Measurements from ENCODE around the gene ZNF362.

Gene ZNF362

GRCh38 chr1:33247545-33247944, 8.7 kb upstream of the ZNF362 start:
- ChIA-PET POLR2A (no interaction called here), CTCF (interaction anchor here (0.7 kb wide), 2 partner anchors 29 to 48 kb away, joined by 3 read pairs; no protein-coding TSS in a partner anchor)
- Histone ChIP-seq H3K4me3 (ENCODE audit: low read depth, low read length) (no peak overlapping the region), H3K9me3 (ENCODE audit: control insufficient read depth, insufficient read depth, low read depth, low read length) (no peaks in the 10 kb centered on the region), H3K4me1 (ENCODE audit: control insufficient read depth, insufficient read depth, low read length) (no peaks in the 10 kb centered on the region), H3K27ac (ENCODE audit: extremely low read depth, low read depth, low read length) (no peak overlapping the region), H3K36me3 (ENCODE audit: control insufficient read depth in 2 of 2, insufficient read depth in 1 of 2, low read length in 2 of 2) (no peaks in the 10 kb centered on the region)
- TF ChIP-seq BCL6B (tag by site-specific recombination; IDR thresholded peaks at IDR 0.05), result no peak
- no peak for TF ChIP-seq ZNF391 (tag by site-specific recombination; IDR thresholded peaks at IDR 0.05; ENCODE audit: borderline replicate concordance, low read depth)
- no peak for TF ChIP-seq WT1 (tag by site-specific recombination; IDR thresholded peaks at IDR 0.05)
- TF ChIP-seq ZBTB17 (tag by site-specific recombination; IDR thresholded peaks at IDR 0.05), result no peak
- TF ChIP-seq KLF9 (tag by site-specific recombination; IDR thresholded peaks at IDR 0.05; ENCODE audit: low read depth), result no peak
- TF ChIP-seq KLF10 (tag by site-specific recombination; IDR thresholded peaks at IDR 0.05), result no peak
- no peak for TF ChIP-seq ZNF214 (tag by site-specific recombination; IDR thresholded peaks at IDR 0.05; ENCODE audit: borderline replicate concordance)
- no peak for TF ChIP-seq ZNF23 (tag by site-specific recombination; IDR thresholded peaks at IDR 0.05; ENCODE audit: borderline replicate concordance)
- no peak for TF ChIP-seq ZNF148 (tag by site-specific recombination; IDR thresholded peaks at IDR 0.05; ENCODE audit: borderline replicate concordance)
- TF ChIP-seq ZNF792 (tag by site-specific recombination; IDR thresholded peaks at IDR 0.05), result no peak
- TF ChIP-seq ZNF155 (tag by site-specific recombination; IDR thresholded peaks at IDR 0.05), result no peak
- TF ChIP-seq, protein P1, sequence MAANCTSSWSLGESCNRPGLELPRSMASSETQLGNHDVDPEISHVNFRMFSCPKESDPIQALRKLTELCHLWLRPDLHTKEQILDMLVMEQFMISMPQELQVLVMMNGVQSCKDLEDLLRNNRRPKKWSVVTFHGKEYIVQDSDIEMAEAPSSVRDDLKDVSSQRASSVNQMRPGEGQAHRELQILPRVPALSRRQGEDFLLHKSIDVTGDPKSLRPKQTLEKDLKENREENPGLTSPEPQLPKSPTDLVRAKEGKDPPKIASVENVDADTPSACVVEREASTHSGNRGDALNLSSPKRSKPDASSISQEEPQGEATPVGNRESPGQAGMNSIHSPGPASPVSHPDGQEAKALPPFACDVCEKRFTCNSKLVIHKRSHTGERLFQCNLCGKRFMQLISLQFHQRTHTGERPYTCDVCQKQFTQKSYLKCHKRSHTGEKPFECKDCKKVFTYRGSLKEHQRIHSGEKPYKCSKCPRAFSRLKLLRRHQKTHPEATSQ (tag by site-specific recombination; IDR thresholded peaks at IDR 0.05), result no peak
- no peak for TF ChIP-seq ZNF26 (tag by site-specific recombination; IDR thresholded peaks at IDR 0.05)
- no peak for TF ChIP-seq MZF1 (tag by site-specific recombination; IDR thresholded peaks at IDR 0.05; ENCODE audit: borderline replicate concordance)
- no peak for TF ChIP-seq ZNF645 (tag by site-specific recombination; IDR thresholded peaks at IDR 0.05)
- no peak for TF ChIP-seq ZNF707 (tag by site-specific recombination; IDR thresholded peaks at IDR 0.05)
- no peak for TF ChIP-seq OSR2 (tag by site-specific recombination; IDR thresholded peaks at IDR 0.05)
- no peak for TF ChIP-seq ZNF2 (tag by site-specific recombination; IDR thresholded peaks at IDR 0.05)
- TF ChIP-seq ZNF747 (tag by site-specific recombination; IDR thresholded peaks at IDR 0.05), result no peak

Measured in HEK293 (cell line).